GM19240 (cell line): ENCODE data around the gene AFTPH.

Source experiments
- DNase-seq: peaks from one replicate; pipeline ENCODE4 v3.0.0; 2011; ENCODE audit warnings: low spot score; ENCODE audit not compliant: insufficient read length

AFTPH gene

GRCh38 chr2:64540615-64541014 lies 16.5 kb downstream of the AFTPH start:
- no peak for DNase-seq

GRCh38 chr2:64541547-64541946 lies 17.4 kb downstream of the AFTPH start:
- no peak for DNase-seq

- no peak for DNase-seq
Observed at GRCh38 chr2:64542071-64543007, 18.2 kb downstream of the AFTPH start.

GRCh38 chr2:64543008-64543697 lies 19.0 kb downstream of the AFTPH start:
- no peak for DNase-seq

- DNase-seq = no peak
Observed at GRCh38 chr2:64548761-64549160, 24.6 kb downstream of the AFTPH start.

DNA sequence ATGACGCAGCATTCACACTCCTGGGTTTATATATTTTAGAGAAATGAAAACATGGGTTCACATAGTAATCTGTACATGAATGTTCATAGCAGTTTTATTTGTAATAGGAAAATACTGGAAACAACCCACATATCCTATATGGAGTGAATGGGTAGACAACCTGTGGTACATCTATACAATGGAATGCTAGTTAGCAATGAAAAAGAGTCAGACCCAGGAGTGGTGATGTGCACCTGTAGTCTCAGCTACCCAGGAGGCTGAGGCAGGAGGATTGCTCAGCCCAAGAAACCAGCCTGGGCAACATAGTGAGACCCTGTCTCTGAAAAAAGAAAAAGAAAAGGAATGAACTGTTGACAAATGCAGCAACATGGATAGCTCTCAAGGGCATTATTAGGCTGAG lies 25.9 kb downstream of the AFTPH start:
- DNase-seq = no peak

GRCh38 chr2:64551851-64552250 lies 27.7 kb downstream of the AFTPH start:
- DNase-seq = no peak

GRCh38 chr2:64554117-64554516 lies 30.0 kb downstream of the AFTPH start:
- DNase-seq = no peak

GRCh38 chr2:64558445-64559081 lies 34.4 kb downstream of the AFTPH start:
- DNase-seq = no peak

DNA sequence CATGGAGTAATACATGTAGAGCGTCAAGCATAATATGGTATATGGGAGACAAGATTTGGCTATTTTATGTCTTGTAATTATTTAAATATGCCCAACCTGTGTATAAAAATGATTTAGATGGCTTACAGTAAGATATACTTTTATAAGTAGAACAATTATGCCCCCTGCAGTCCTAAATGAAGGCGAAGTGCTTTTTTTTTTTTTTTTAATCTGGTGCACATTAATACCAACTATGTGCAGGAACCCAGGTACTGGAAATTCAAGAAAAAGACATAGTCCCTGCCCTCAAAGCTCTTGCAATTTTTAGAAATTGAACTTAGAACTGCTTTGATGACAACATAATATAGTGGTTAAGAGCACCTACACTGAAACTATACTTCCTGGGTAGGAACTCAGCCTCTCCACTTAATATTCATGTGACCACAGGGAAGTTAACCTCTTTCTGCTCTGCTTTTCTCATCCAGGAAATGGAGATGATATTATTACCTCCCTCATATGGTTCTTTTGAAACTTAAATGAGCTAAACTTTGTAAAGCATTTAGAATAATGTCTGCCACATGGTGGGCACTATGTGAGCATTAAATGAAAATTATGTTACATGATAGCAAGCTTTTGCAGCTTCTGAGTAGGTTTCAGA lies 38.1 kb downstream of the AFTPH start:
- no peak for DNase-seq

DNA sequence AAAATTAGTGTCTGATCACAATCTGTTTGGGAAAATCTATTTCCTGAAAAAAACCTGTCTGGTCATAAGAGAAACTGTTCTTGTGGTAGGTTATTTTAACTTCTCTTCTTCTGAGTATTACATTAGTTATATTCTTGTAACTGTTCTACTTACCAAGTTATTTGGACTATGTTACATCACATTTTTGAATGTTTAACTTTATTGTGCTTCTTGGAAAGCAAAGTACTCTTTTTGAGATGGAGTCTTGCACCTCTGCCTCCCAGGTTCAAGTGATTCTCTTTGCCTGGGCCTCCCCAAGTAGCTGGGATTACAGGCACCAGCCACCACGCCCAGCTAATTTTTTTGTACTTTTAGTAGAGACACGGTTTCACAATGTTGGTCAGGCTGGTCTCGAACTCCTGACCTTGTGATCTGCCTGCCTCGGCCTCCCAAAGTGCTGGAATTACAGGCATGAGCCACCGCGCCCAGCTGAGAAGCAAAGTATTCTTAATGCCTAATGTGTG lies 39.4 kb downstream of the AFTPH start:
- no peak for DNase-seq

GRCh38 chr2:64565949-64566710 lies 42.0 kb downstream of the AFTPH start:
- DNase-seq = no peak

DNA sequence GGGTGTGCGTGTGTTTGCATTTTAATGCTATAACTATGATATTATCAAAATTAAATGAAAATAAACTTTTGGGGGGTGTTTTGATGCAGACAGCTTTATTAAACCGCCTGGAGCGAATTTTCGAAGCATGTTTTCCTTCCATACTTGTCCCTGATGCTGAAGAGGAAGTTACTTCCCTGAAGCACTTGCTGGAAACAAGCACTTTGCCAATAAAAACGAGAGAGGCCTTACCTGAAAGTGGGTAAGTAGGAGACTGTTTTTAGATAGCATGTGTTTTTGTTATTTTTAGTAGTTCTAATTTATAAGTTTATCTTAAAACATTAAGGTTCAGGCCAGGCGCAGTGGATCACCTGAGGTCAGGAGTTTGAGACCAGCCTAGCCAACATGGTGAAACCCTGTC lies 43.3 kb downstream of the AFTPH start:
- DNase-seq = no peak

DNA sequence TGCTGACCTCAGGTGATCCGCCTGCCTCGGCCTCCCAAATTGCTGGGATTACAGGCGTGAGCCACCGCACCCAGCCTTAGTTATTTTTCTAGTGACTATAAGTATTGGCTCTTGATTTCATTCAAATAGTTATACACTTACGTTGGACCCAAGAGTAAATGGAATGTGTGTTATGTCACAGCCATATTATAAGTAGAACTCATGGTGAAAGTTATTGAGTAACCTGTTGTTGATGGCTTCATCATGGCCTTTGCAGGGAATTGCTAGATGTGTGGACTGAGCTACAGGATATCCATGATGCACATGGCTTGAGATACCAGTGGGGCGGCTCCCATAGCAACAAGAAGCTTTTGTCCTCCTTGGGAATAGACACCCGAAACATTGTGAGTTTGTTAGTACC lies 44.7 kb downstream of the AFTPH start:
- no peak for DNase-seq

GRCh38 chr2:64574871-64575270 lies 50.7 kb downstream of the AFTPH start:
- DNase-seq = no peak

DNA sequence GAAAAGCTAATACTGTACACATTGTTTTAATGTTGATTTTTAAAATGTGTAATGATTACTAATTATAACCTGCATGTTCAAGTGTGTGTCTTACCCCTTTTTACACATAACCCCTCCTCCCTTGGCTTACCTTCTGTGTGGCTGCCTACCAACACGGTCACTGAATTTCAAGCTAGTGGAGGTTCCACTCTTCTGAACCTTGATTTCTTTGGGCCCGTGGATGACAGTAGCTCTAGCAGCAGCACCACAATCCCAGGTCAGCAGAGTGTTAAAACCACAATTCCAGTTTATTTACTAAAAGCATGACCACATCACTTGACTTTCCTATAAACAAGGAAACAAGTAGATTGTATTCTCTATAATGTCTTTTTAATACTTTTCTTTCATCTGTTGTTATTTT lies 56.9 kb downstream of the AFTPH start:
- DNase-seq = no peak

GRCh38 chr2:64581777-64582539 lies 57.8 kb downstream of the AFTPH start:
- DNase-seq = no peak

- no peak for DNase-seq
Observed at GRCh38 chr2:64582774-64583340, 58.7 kb downstream of the AFTPH start.

DNA sequence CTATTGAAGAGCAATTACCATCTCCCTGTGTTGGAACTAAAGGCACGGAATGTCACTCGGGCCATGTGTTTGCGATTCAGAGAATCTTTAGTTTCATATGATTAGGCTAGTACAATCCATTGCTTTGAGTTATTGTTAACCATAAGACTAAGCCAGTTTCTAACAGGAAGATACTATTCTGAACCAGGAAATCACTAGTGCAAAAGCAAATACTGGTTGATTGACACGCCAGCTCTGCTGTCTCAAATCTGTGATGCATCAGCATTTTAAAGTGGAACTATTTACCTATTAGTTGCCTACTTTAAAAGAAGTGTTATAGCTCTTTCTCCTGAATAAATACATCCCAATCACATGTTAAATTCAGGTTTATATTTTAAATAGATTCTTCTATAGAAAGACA lies 61.9 kb downstream of the AFTPH start:
- DNase-seq = no peak
